GM23248 (cell line): ENCODE data around the gene MEIS2. TPM values are rescaled to one million over a fixed set of nuclear protein-coding genes. Genes with fewer than 3 reads are reported as not detected.

Source experiments
- DNase-seq: peaks from one replicate; pipeline ENCODE4 v3.0.0-alpha.2; 2015
- H2AFZ ChIP-seq: fragments of 200-600 bp; sonication (generic); 2 replicates; pipeline ENCODE4 v1.6.1; 2016; ENCODE audit warnings: antibody characterized with exemption
- H3F3A ChIP-seq: fragments of 200-600 bp; sonication (generic); 2 replicates; pipeline ENCODE4 v1.6.1; 2016; ENCODE audit warnings: mild to moderate bottlenecking, antibody characterized with exemption, mixed run types; ENCODE audit not compliant: insufficient read depth
- H3K27ac ChIP-seq: fragments of 200-600 bp; sonication (generic); 2 replicates; pipeline ENCODE4 v1.5.1; 2016; ENCODE audit warnings: mild to moderate bottlenecking
- H3K27me3 ChIP-seq: fragments of 200-600 bp; sonication (generic); replicated peaks from 2 replicates; pipeline ENCODE4 v1.6.1; 2016; ENCODE audit warnings: mild to moderate bottlenecking; ENCODE audit not compliant: insufficient read depth
- H3K36me3 ChIP-seq: fragments of 200-600 bp; sonication (generic); 2 replicates; pipeline ENCODE4 v1.6.1; 2016; ENCODE audit warnings: low read depth, mild to moderate bottlenecking
- H3K4me1 ChIP-seq: fragments of 200-600 bp; sonication (generic); 2 replicates; pipeline ENCODE4 v1.6.1; 2016; ENCODE audit warnings: mild to moderate bottlenecking; ENCODE audit not compliant: insufficient read depth
- H3K4me2 ChIP-seq: fragments of 200-600 bp; sonication (generic); one replicate; pipeline ENCODE4 v1.6.1; 2016; ENCODE audit warnings: mild to moderate bottlenecking; ENCODE audit not compliant: unreplicated experiment
- H3K4me3 ChIP-seq: fragments of 200-600 bp; sonication (generic); 2 replicates; pipeline ENCODE4 v1.5.1; 2016; ENCODE audit warnings: mild to moderate bottlenecking
- H3K79me2 ChIP-seq: fragments of 200-600 bp; sonication (generic); 2 replicates; pipeline ENCODE4 v1.6.1; 2016; ENCODE audit warnings: mild to moderate bottlenecking; ENCODE audit not compliant: insufficient read depth
- H3K9ac ChIP-seq: fragments of 200-600 bp; sonication (generic); 2 replicates; pipeline ENCODE4 v1.6.1; 2016; ENCODE audit warnings: mild to moderate bottlenecking
- H3K9me2 ChIP-seq: fragments of 200-600 bp; sonication (generic); 2 replicates; pipeline ENCODE4 v1.6.1; 2016; ENCODE audit warnings: mixed run types, mild to moderate bottlenecking, moderate library complexity; ENCODE audit not compliant: insufficient read depth
- H3K9me3 ChIP-seq: fragments of 200-600 bp; sonication (generic); one replicate; pipeline ENCODE4 v1.6.1; 2017; ENCODE audit warnings: low read depth
- H4K20me1 ChIP-seq: fragments of 200-600 bp; sonication (generic); 2 replicates; pipeline ENCODE4 v1.6.0; 2016; ENCODE audit not compliant: insufficient read depth
- EZH2 ChIP-seq: fragments of 200-600 bp; sonication (generic); IDR thresholded peaks from 2 replicates; pipeline ENCODE4 v1.6.1; 2018; ENCODE audit warnings: antibody characterized with exemption, mild to moderate bottlenecking; ENCODE audit not compliant: insufficient read depth, poor library complexity, severe bottlenecking
- EZH2phosphoT487 ChIP-seq: fragments of 200-600 bp; sonication (generic); IDR thresholded peaks from 2 replicates; pipeline ENCODE4 v1.6.1; 2018; ENCODE audit warnings: antibody characterized with exemption, moderate library complexity, mild to moderate bottlenecking, low read depth; ENCODE audit not compliant: insufficient read depth
- WGBS, 2 experiments: methylation state at CpG; one replicate each; pipeline ENCODE4 v1.1.6; 2015 to 2017; ENCODE audit warnings: low lambda C conversion rate in 2 of 2, low coverage in 1 of 2; ENCODE audit errors: missing lambda C conversion rate in 2 of 2; 5-methylcytosine and 5-hydroxymethylcytosine counted together
- in situ Hi-C: fragments of 300-500 bp; cut with MboI; formaldehyde crosslinking; loops from 2 replicates; pipeline ENCODE4 v1.15.0; 2020
- polyA plus RNA-seq: library from polyadenylated mRNA; unstranded; fragments of >200 nt; fragmentation: Nextera tagmentation; extraction: Ambion mirVana; gene quantifications from 2 replicates; pipeline ENCODE4 v1.2.1, GENCODE V29; 2016
- total RNA-seq: library from RNA; depleted of rRNA; stranded (reverse); fragments of >200 nt; shearing (Covaris generic); gene quantifications from 2 replicates; pipeline ENCODE4 v1.2.3, GENCODE V29; 2014

MEIS2 gene
- total and polyA plus RNA-seq, 2 experiments from 2014 or later: 23.7 to 24.1 TPM

DNA sequence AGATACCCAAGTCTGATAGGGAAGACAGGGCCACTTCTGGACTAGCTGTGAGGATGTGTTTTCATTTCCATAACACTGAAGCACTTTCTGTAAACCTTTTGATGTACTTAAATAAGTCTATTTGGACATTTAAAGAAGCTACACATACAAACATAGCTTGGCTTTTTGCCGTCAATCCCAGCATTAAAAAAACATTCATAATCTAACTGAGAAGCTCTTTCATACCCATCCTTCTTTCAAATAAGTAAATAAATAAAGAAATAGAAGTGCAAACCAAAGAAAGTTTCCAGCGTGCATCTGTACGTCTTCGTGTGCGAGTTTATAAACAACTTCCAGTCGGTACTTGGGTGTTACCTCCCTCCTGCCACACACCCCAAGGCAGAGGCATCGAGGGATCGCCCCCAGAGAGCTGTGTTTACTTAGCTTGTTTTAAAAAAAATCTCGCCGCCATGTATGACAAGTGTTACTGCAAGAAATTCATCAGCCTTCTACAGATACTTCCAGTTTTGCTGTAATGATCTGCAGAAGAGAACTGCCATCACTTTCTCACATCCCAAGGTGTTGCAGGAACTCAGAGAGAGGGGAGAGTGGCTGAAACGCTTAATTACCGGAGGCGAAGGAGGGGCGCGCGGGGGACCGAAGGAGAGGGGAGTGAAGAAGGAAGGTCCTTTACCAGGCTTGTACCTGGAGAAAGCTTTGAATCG lies 9.0 kb upstream of the MEIS2 start:
- DNase-seq: no peak
- Histone ChIP-seq H3K9me3 (no peaks in the 10 kb centered on the region), H3K36me3 (no peaks in the 10 kb centered on the region), H3K27me3 (no peaks in the 10 kb centered on the region), H3K4me1 (0 out of 2 replicates have a peak, but pooled peaks cover 3% of the 10 kb centered on the region), H3K4me2 (no peak overlapping the region), H3K9ac (no peak overlapping the region), H3K4me3 (no peak overlapping the region), H3K9me2 (no peaks in the 10 kb centered on the region), H3K79me2 (peaks cover 24% of the 10 kb centered on the region), H4K20me1 (no peaks in the 10 kb centered on the region), H3F3A (0 out of 2 replicates have a peak, but pooled peaks cover 27% of the 10 kb centered on the region), H2AFZ (no peak overlapping the region), H3K27ac (no peak overlapping the region)
- no peak for TF ChIP-seq EZH2
- TF ChIP-seq EZH2phosphoT487: no peak
- in situ Hi-C loops: loop anchor here (25.0 kb wide), 2 partner anchors 222 to 1822 kb away; no protein-coding TSS in a partner anchor
- WGBS, 2 experiments: 97 to 99% methylated on average over 18 of the region's 18 CpGs

DNA sequence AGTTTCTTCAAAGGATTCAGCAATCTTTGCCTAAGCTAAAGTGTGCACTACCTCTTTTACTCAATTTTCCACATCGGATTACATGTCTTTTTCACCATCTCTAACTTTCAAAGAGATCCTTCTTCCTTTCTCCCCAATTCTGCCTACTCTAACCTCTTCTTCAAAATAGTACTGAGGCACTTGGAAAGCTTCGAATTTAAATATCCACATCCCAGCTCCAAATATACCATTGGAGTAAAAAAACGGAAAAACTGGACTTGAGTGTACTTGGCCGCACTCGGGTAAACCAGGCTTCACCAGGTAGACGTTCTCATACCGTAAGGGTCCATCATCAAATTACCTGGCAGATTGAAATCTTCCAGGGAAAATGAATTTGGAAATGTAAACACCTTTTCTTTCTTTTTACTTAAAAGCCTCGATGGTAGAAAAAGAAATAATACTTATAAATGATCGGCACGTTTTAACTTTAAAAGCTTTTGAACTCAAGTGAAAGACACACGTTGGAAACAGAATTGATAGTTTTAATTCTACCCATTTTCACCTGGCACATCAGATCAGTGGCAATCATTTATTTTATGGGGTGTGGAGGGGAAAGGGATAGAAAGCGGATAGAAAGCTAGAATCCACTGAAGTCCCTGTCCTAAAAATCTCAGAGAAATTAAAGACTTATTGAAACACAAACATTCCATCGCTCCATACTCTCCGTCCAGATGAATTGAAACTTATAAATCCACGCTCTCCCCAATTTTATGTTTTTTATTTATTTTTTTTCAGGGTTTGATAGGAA lies 8.2 kb upstream of the MEIS2 start:
- Histone ChIP-seq H3K27me3 (no peaks in the 10 kb centered on the region), H3K9ac (no peak overlapping the region), H3K4me1 (0 out of 2 replicates have a peak, but pooled peaks cover 3% of the 10 kb centered on the region), H3K36me3 (no peaks in the 10 kb centered on the region), H3K9me3 (no peaks in the 10 kb centered on the region), H2AFZ (no peak overlapping the region), H3F3A (0 out of 2 replicates have a peak, but pooled peaks cover 27% of the 10 kb centered on the region), H3K4me3 (no peak overlapping the region), H3K9me2 (no peaks in the 10 kb centered on the region), H3K27ac (no peak overlapping the region), H3K4me2 (no peak overlapping the region), H4K20me1 (no peaks in the 10 kb centered on the region), H3K79me2 (peaks cover 32% of the 10 kb centered on the region)
- DNase-seq: no peak
- in situ Hi-C loops: loop anchor here (25.0 kb wide), 2 partner anchors 221 to 1821 kb away; no protein-coding TSS in a partner anchor
- WGBS, 2 experiments: 95 to 97% methylated on average over 15 of the region's 15 CpGs
- TF ChIP-seq EZH2phosphoT487 (no peak), EZH2 (no peak)

DNA sequence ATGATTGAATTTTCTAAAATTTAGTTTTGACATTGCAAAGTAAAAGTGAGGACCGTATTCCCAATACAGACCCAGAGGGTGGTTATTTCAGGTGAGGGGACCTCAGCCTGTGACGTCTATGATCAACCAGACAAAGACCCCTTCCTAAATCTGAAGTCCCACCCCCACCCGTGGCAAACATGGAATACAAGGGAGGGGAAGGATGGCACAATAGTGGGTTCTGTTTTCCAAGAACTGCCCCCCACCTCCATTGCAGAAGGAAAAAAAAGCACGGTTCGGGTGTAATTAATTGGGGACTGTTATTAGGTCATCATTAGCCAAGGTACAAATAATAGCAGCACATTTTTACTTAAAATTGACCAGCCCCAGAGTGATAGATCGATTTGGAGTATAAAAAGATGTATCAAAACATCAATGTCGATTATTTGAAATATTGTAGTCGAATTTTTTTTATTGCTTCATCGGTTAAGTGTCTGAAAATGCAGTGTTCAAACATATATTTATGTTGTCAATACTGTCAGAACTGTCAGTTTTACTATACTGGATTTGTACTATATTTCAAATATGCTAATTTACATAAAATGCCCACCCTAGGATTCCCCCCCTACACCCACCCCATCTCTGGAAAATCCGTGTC lies 7.5 kb upstream of the MEIS2 start:
- 91 to 97% methylated on average over 10 of the region's 10 CpGs for WGBS, 2 experiments
- Histone ChIP-seq H3K4me1 (0 out of 2 replicates have a peak, but pooled peaks cover 3% of the 10 kb centered on the region), H3K4me2 (no peak overlapping the region), H3K9me2 (no peaks in the 10 kb centered on the region), H3K36me3 (no peaks in the 10 kb centered on the region), H3K79me2 (peaks cover 39% of the 10 kb centered on the region), H3K27ac (no peak overlapping the region), H4K20me1 (no peaks in the 10 kb centered on the region), H3K4me3 (no peak overlapping the region), H3K9me3 (no peaks in the 10 kb centered on the region), H3K9ac (no peak overlapping the region), H2AFZ (no peak overlapping the region), H3K27me3 (no peaks in the 10 kb centered on the region), H3F3A (0 out of 2 replicates have a peak, but pooled peaks cover 26% of the 10 kb centered on the region)
- no peak for DNase-seq
- TF ChIP-seq EZH2: no peak
- no peak for TF ChIP-seq EZH2phosphoT487
- in situ Hi-C loops: loop anchor here (25.0 kb wide), 2 partner anchors 221 to 1821 kb away; no protein-coding TSS in a partner anchor
